Left lung (tissue), 10 donors: Measurements from ENCODE around the gene NDUFS7. TPM values are rescaled to one million over a fixed set of nuclear protein-coding genes. Genes with fewer than 3 reads are reported as not detected.

Source experiments
- ATAC-seq: fragments of 200-7000 bp; cut with Tn5 transposase; one replicate; pipeline ENCODE4 v1.9.1; 2020; ENCODE audit warnings: moderate library complexity
- DNase-seq, 4 donors: peaks; one replicate each; pipeline ENCODE4 v3.0.0-alpha.2; 2013 to 2020
- H3K27ac ChIP-seq, 2 donors: fragments of 200-600 bp; sonication (generic) in 1 of 2; one replicate each; pipeline versions ENCODE4 v1.5.0 to v1.8.0; 2020 to 2021
- H3K27me3 ChIP-seq, 2 donors: fragments of 200-600 bp; sonication (generic) in 1 of 2; one replicate each; pipeline versions ENCODE4 v1.5.0 to v1.8.0; 2020 to 2021
- H3K36me3 ChIP-seq, 2 donors: fragments of 200-600 bp; sonication (generic) in 1 of 2; one replicate each; pipeline versions ENCODE4 v1.5.0 to v1.8.0; 2020 to 2021
- H3K4me1 ChIP-seq, 2 donors: fragments of 200-600 bp; one replicate each; pipeline ENCODE4 v1.8.0; 2021
- H3K4me3 ChIP-seq, 2 donors: fragments of 200-600 bp; sonication (generic) in 1 of 2; one replicate each; pipeline versions ENCODE4 v1.5.0 to v1.8.0; 2020 to 2021; ENCODE audit warnings: mild to moderate bottlenecking in 1 of 2
- H3K9me3 ChIP-seq, 2 donors: fragments of 200-600 bp; sonication (generic) in 1 of 2; one replicate each; pipeline versions ENCODE4 v1.5.0 to v1.8.0; 2020 to 2021
- intact Hi-C, 2 donors: fragments of 100-400 bp; cut with DNase I; formaldehyde crosslinking; loops; one replicate each; pipeline versions ENCODE4 v1.11.2 to v1.14.2; 2022
- polyA plus RNA-seq, 6 donors: library from polyadenylated mRNA; unstranded; fragments of 120-200 nt; gene quantifications; one replicate each; pipeline ENCODE4 v1.2.1, GENCODE V29; 2013; ENCODE audit not compliant: insufficient read length in 6 of 6
- total RNA-seq, 2 donors: library from RNA; stranded (reverse); fragmentation: NEBNext Ultra II Directional; extraction: Animal tissue kit (Norgen Biotek cat#: 25700); gene quantifications; one replicate each; pipeline ENCODE4 v1.2.1, GENCODE V29; 2021
- TF ChIP-seq, protein P1 (sequence below), 2 donors: fragments of 200-600 bp; sonication (generic) in 1 of 2; IDR thresholded peaks; one replicate each; pipeline versions ENCODE4 v1.5.0 to v1.8.0; 2021; ENCODE audit warnings: antibody characterized with exemption in 2 of 2
- donor health status: DM: no; HTN: yes; CAD: no.
- donor health status: DM: no; HTN: no; CAD: no.

Gene NDUFS7
- total and polyA plus RNA-seq, 8 donors: 30.3 to 85.4 (median 42.0) TPM

DNA sequence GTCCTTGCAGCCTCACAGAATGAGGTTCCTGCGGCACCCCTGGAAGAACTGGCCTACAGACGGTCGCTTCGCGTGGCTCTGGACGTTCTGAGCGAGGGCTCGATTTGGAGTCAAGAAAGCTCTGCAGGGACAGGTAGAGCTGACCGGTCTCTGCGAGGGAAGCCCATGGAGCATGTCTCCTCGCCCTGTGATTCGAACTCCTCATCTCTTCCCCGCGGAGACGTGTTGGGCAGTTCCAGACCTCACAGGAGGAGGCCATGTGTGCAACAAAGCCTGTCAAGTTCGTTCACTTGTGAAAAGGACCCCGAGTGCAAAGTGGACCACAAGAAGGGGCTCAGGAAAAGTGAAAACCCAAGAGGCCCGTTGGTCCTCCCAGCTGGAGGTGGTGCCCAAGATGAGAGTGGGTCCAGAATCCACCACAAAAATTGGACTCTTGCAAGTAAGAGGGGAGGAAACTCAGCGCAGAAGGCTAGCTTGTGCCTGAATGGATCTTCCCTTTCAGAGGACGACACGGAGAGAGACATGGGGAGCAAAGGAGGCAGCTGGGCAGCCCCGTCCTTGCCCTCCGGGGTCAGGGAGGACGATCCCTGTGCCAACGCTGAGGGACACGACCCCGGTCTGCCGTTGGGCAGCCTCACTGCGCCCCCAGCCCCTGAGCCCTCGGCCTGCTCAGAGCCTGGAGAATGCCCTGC is 23.4 kb upstream of the NDUFS7 start:
- intact Hi-C loops: no loop called here
- Histone ChIP-seq H3K9me3 (no peaks in the 10 kb centered on the region), H3K4me1 (peaks cover 18 to 51% of the 10 kb centered on the region in 2 donors), H3K4me3 (peak overlapping the region in 1 of 2 donors; percentile 10), H3K27ac (peak overlapping the region; percentile 16 to 62), H3K36me3 (peaks cover 0 to 73% of the 10 kb centered on the region in 2 donors), H3K27me3 (no peaks in the 10 kb centered on the region)
- DNase-seq (no peak), ATAC-seq (no peak)
- TF ChIP-seq, protein P1, sequence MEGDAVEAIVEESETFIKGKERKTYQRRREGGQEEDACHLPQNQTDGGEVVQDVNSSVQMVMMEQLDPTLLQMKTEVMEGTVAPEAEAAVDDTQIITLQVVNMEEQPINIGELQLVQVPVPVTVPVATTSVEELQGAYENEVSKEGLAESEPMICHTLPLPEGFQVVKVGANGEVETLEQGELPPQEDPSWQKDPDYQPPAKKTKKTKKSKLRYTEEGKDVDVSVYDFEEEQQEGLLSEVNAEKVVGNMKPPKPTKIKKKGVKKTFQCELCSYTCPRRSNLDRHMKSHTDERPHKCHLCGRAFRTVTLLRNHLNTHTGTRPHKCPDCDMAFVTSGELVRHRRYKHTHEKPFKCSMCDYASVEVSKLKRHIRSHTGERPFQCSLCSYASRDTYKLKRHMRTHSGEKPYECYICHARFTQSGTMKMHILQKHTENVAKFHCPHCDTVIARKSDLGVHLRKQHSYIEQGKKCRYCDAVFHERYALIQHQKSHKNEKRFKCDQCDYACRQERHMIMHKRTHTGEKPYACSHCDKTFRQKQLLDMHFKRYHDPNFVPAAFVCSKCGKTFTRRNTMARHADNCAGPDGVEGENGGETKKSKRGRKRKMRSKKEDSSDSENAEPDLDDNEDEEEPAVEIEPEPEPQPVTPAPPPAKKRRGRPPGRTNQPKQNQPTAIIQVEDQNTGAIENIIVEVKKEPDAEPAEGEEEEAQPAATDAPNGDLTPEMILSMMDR (IDR thresholded peaks at IDR 0.05): no peak

- H3K4me1 ChIP-seq: peaks cover 18 to 47% of the 10 kb centered on the region in 2 donors
- H3K9me3 ChIP-seq: no peaks in the 10 kb centered on the region
- ATAC-seq: peak; percentile 65
- peaks cover 0 to 79% of the 10 kb centered on the region in 2 donors for H3K36me3 ChIP-seq
- H3K27me3 ChIP-seq: no peaks in the 10 kb centered on the region
- TF ChIP-seq, protein P1 (IDR thresholded peaks at IDR 0.05): no peak
- peak overlapping the region; percentile 9 to 10 for H3K4me3 ChIP-seq
- peak overlapping the region; percentile 16 to 62 for H3K27ac ChIP-seq
- intact Hi-C loops: no loop called here
- peak in 2 of 4 donors; percentile 49 to 71 for DNase-seq
Measured at GRCh38 chr19:1360818-1361461, 22.8 kb upstream of the NDUFS7 start.

GRCh38 chr19:1361601-1362386 is 21.9 kb upstream of the NDUFS7 start:
- intact Hi-C loops: no loop called here
- no peak overlapping the region for H3K27ac ChIP-seq
- H3K4me3 ChIP-seq: peak overlapping the region in 1 of 2 donors; percentile 9
- no peaks in the 10 kb centered on the region for H3K27me3 ChIP-seq
- H3K4me1 ChIP-seq: peaks cover 13 to 38% of the 10 kb centered on the region in 2 donors
- H3K36me3 ChIP-seq: peaks cover 0 to 88% of the 10 kb centered on the region in 2 donors
- no peak for ATAC-seq
- no peak for DNase-seq
- TF ChIP-seq, protein P1 (IDR thresholded peaks at IDR 0.05): no peak
- no peaks in the 10 kb centered on the region for H3K9me3 ChIP-seq

GRCh38 chr19:1362387-1363257 is 21.1 kb upstream of the NDUFS7 start:
- Histone ChIP-seq H3K27me3 (no peaks in the 10 kb centered on the region), H3K4me3 (no peak overlapping the region), H3K27ac (no peak overlapping the region), H3K36me3 (peaks cover 0 to 93% of the 10 kb centered on the region in 2 donors), H3K9me3 (no peaks in the 10 kb centered on the region), H3K4me1 (peaks cover 13 to 43% of the 10 kb centered on the region in 2 donors)
- TF ChIP-seq, protein P1 (IDR thresholded peaks at IDR 0.05): no peak
- ATAC-seq (no peak), DNase-seq (no peak)
- intact Hi-C loops: no loop called here
